GM10847 (cell line): ENCODE data around the gene NCF4.

ENCODE experiments used
- POLR2A ChIP-seq: IDR thresholded peaks from 2 replicates; pipeline ENCODE4 v1.6.1; 2011; ENCODE audit not compliant: insufficient read length; ENCODE audit errors: extremely low read depth

The NCF4 gene

DNA sequence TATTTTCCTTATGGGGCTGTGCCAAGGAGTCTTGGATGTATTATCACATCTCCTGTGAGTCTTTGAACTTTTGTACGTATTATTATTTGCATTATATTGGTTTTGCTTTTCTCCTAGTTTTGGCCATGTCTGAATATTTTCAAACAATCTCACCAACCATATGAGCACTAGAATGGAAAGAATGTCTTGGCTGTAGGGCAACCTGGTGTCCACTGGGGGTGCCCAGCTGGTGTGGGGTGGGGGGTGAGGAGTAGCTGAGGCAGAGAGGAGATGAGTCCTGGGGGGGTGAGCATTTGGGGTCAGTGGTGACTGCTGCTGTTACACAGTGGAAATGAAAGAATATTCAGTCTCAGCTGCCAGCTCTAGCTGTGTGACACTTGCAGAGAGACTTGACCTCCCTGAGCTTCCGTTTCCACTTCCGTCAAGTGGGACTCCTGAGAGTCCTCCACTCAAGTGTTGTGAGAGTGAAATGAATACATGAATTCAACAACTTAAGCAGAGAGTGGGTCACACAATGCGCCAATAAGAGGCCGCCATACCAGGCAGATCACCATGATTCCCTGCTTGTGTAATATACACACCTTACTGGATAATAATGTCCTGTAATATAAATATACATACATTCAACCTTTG is 31.3 kb upstream of the NCF4 start:
- TF ChIP-seq POLR2A: no peak

DNA sequence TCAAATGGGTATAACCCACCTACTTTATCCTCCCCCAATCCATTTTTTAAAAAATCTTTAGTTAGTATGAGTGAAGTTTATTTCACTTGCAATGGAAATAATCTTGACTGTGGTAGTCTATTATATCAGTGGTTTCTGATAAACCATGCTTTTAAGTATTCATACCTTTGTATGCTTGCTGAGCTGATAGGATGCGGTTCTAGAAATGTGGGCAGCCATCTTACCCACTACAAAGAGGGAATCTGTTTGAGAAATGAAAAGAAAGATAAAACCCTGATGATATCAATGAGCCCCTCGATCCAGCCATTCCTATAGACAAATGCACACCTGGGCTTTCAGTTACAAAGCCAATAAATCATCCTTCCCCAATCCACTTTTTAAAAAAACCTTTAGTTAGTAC is 30.2 kb upstream of the NCF4 start:
- TF ChIP-seq POLR2A: no peak

DNA sequence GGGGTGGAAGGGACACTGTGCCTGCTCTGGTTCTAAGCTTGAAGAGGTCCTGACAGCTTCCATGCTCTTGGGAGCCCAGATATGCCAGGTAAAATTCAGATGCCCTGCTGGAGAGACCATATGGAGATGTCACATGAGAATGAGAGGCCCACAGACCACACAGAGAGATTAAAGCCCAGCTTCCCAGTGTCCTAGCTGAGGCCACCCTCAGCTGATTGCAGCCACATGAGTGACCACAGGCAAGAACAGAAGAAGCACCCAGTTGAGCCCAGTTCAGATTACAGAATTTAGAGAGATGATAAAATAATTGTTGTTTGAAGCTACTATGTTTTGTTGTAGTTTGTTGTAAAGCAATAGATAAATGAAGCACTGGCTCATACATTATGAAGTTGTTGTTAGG is 29.6 kb upstream of the NCF4 start:
- no peak for TF ChIP-seq POLR2A

DNA sequence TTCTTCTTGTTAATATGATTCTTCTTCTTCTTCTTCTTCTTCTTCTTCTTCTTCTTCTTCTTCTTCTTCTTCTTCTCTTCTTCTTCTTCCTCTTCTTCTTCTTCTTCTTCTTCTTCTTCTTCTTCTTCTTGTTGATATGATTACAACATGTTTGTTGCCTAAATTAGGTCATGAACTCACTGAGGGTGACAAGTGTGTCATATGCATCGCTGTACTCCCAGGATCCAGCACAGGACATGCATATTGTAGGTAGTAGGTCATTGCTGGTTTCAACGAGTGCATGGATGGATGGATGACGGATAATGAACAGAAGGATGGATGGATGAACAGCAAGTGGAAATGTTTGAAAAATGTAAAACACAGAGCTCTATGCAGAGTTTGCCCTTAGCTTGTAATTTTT is 29.1 kb upstream of the NCF4 start:
- no peak for TF ChIP-seq POLR2A

DNA sequence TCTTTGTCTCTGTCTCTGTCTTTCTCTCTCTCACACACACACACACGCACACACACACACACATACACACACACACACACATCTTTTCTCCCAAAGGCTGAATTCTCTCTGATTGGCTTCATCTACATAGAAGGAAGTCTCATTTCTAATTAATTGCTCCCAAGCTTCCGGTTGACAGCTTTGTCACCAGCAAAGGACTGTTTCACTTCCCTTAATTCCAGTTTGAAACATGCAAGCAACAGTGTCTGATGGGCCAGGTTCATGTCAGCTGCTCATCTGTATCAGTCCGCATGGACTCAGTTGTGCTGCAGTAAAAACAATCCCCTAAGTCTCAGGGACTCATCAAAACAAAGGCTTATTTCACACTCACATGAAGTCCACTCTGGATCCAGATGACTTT is 27.7 kb upstream of the NCF4 start:
- TF ChIP-seq POLR2A: no peak

DNA sequence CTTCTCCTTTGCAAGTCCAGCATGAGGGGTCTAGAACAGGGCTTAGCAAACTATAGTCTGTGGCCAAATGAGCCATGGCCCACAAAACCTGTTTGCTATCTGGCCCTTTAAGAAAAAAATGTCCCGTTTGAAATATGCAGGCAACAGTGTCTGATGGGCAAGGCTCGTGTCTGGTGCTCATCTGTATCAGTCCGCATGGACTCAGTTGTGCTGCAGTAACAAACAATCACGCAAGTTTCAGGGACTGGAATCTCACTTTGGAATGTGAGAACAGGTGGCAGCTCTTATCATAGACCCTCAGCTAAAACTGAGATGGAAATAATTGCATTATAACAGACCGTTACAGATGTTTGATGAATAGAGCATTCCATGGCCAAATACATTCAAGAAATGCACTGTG is 24.9 kb upstream of the NCF4 start:
- no peak for TF ChIP-seq POLR2A

DNA sequence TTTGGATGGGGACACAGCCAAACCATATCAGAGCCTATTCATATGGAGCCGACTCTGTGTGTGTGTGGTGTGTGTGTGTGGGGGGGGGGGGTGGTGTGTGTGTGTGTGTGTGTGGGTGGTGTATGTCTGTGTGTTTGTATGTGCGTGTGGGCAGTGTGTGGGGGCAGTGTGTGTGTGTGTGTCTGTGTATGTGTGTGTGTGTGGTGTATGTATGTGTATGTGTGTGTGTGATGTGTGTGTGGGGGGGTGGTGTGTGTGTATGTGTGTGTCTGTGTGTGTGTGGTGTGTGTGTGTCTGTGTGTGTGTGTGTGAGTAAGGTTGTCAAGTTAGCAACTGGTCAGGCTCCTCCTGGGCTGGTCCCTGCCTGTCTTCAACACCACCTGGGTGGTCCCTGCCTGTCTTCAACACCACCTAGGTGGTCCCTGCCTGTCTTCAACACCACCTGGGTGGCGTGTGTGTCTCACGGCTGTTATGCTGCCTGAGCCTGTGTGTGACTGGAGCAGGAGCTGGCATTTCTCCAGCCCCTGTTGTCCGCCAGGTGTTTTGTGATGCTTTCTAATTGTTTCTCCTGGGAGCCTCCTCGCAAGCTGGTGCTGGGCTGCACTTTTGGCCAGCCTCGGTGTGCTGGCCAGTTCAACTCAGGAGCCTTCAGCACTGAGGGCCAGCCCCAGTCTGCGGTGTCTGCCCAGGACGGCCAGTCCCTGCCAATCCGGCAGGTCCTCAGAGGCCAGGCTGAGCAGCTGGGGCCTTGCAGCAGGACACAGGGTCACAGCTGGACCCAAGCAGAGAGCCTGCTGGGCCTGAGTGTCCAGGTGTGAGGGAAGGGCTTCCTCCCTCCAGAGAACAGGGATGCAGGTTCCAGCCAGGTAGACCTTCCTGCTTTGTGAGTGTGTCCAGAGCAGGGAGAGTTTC is 22.4 kb upstream of the NCF4 start:
- no peak for TF ChIP-seq POLR2A

DNA sequence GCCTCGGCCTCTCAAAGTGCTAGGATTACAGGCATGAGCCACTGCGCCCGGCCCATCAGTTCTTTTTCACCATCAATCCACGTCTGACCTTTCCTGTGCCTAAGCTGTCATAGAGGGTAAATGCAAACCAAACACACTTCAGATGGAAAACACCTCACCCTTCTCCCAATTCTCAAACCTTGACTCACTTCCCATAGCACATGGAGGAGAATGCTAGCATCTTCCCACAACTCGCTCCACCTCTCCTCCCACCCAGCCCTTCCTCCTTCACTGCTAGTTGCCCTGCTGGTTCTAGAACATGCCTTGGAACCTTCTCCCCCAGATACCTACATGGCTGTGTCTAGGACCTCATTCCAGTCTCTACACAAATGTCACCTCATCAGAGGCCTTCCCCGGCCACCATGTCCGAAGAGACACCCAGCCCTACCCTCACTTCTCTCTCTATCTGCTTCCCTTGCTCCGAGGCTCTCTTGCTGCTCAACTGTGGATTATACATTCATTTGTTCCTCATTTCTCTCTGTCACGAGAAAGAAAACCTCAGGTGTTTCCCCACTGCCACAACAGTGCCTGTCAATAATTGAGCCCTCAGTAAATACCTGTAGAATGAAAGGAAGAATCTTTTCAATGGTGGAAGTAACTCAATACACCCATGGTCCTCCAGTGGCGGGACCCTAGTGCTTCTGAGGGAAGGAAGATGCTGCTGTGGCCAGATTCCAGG is 21.3 kb upstream of the NCF4 start:
- no peak for TF ChIP-seq POLR2A

DNA sequence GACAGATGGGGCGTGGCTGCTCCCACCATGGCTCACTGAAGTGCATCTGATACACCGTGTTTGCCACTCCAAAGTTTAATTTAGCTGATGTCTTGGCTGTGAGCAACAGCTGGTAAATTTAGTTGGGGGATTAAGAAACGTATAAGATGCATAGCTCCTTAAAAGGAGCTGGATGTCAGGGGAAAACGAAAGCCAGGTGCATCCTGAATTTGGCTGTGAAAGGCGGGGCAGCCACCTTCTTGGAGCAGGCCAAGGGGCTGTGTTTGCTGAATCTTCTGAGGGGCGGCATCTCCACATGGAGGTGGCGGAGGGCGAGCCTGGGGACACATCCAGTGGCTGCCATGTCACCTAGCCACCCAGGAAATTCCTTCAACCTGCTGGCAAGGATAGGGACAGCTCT is 20.7 kb upstream of the NCF4 start:
- TF ChIP-seq POLR2A: no peak

DNA sequence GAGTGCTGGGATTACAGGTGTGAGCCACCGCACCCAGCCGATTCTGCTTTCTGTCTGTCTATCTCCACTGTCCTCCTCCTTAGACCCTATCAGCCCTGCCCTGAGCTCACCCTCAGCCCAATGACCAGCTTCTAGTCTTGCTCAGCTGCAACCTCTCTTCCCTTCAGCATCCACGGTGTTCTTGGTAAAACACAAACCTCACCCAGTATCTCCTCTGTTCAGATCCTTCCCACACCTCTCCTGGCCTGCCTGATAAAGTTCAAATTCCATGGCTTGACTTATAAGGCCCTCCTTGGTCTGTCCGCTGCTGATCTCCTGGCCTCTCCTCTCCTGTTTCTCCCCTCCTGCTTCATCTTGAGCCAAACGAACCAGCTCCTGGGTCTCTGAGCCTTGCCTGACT is 14.5 kb upstream of the NCF4 start:
- no peak for TF ChIP-seq POLR2A

DNA sequence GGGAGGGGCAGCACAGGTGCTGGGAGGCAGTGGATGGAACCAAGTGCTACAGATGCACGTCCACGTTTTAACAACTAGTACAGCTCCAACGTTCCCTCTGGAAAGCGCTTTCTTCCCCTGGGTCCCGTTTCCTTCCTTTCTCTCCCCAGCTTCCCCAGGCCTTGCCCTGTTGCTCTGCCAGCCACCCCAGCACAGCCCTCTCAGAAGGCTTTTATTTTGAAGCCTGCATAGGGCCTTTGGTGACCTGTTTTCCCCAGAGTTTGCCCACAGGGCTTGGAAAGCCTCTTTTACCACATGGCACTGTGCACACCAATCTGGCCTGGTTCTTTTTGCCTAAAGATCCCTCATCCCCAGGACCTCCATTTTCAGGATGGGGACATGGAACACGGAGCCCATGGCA is 13.9 kb upstream of the NCF4 start:
- no peak for TF ChIP-seq POLR2A

DNA sequence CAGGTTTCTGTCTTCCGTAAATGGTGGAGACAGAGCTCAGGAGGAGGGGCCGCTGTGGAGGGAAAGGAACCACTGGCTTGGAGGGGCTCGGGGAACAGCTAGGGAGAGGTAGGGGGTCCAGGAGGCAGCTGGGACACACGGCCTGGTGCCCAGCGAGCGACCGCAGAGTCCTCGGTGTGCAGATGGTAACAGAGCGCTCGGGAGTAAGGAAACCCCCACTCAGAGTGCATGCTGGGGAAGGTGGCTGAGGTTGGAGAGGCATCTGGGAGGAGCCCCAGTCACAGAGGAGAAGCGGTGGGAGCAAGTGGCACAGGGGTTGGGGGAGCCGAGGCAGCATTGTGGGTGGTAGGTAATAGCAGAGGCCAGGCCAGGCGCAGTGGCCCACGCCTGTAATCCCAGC is 10.8 kb upstream of the NCF4 start:
- TF ChIP-seq POLR2A: no peak

DNA sequence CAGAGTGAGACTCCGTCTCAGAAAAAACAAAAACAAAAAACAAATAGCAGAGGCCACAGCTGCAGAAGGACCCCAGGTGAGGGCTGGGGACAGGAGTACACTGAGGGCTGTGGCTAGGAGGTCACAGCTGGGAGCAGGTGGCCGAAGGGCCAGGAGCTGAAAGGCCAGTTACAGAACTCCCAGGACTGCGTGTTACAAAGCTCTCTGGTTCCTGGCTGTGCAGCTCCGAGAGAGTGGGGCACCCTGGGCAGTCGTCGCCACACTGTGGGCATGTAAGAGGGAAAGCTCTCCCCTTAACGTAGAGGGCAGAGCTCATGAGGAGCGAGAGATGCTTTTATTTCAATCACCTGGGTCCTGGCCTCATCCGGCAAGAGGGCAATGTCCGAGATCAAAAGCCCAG is 10.1 kb upstream of the NCF4 start:
- no peak for TF ChIP-seq POLR2A

DNA sequence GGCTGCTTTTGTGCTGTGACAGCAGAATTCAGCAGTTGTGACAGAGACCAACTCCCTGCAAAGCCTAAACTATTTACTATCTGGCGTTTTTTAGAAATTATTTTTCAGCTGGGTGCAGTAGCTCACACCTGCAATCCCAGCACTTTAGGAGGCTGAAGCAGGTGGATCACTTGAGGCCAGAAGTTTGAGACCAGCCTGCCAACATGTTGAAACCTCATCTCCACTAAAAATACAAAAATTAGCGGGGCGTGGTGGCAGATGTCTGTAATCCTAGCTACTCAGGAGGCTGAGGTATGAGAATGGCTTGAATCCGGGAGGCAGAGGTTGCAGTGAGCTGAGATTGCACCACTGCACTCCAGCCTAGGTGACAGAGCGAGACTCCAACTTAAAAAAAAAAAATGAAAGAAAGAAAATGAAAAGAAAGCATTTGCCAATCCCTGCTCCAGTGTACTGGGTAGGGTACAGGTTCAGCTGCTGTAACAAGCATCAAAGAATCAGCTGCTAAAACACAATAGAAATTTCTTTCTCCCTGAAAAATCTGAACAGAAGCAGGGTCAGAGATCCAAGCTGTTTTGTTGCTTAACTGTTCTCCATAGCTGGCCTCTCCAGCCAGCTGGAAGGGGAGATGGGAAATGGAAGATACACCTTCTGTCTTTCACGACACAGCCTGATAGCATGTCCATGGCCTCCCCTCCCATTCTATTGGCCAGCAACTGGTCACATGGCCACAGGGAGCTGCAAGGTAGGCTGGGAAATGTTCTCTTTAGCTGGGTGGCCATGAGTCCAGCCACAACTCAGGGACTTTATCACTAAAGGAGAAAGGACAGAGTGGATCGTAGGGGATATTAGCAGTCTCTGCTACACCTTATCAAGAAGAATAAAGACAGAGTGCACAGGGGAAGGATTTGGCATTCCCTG is 8.5 kb upstream of the NCF4 start:
- TF ChIP-seq POLR2A: no peak
